HG03097 (cell line): ENCODE results near the gene NLRP5.
"Not testable (repeated sequence)": the region's sequence is repeated elsewhere in the genome, so short reads cannot be mapped to it uniquely, and the experiment has no call there.

ENCODE experiments used
- ATAC-seq: cut with Tn5 transposase; IDR thresholded peaks from one replicate; pipeline ENCODE4 v1.9.1; 2021; ENCODE audit not compliant: unreplicated experiment, low FRiP score

Gene NLRP5

GRCh38 chr19:55986487-55986886, at the start of gene NLRP5:
Gene NLRP5, plus strand, starts transcription at chr19:55986775.
- no peak for ATAC-seq

- no peak for ATAC-seq
Observed at GRCh38 chr19:55939206-55939605, 47.4 kb upstream of the NLRP5 start.

GRCh38 chr19:55940306-55940705, 46.3 kb upstream of the NLRP5 start:
- no peak for ATAC-seq

- no peak for ATAC-seq
Observed at GRCh38 chr19:55947532-55947931, 39.0 kb upstream of the NLRP5 start, which contains the start of gene NLRP8. Gene NLRP8, plus strand, starts transcription at chr19:55947832.

GRCh38 chr19:55950566-55950965, 36.0 kb upstream of the NLRP5 start:
- ATAC-seq, result not testable (repeated sequence)

- ATAC-seq, result no peak
Observed at GRCh38 chr19:55956431-55956830, 30.1 kb upstream of the NLRP5 start.

GRCh38 chr19:55958356-55958755, 28.2 kb upstream of the NLRP5 start:
- no peak for ATAC-seq

GRCh38 chr19:55959996-55960675, 26.4 kb upstream of the NLRP5 start:
- ATAC-seq, result no peak

- ATAC-seq, result no peak
Observed at GRCh38 chr19:55962186-55962585, 24.4 kb upstream of the NLRP5 start.

GRCh38 chr19:55973982-55974381, 12.6 kb upstream of the NLRP5 start:
- no peak for ATAC-seq

- ATAC-seq, result no peak
Observed at GRCh38 chr19:55980415-55980814, 6.2 kb upstream of the NLRP5 start.

- no peak for ATAC-seq
Observed at GRCh38 chr19:55985254-55985653, 1.3 kb upstream of the NLRP5 start.

GRCh38 chr19:55990831-55991230, 4.3 kb downstream of the NLRP5 start:
- no peak for ATAC-seq

GRCh38 chr19:55993492-55993891, 6.9 kb downstream of the NLRP5 start:
- ATAC-seq, result no peak

GRCh38 chr19:56014765-56015164, 28.2 kb downstream of the NLRP5 start:
- no peak for ATAC-seq

- no peak for ATAC-seq
Observed at GRCh38 chr19:56015756-56016155, 29.2 kb downstream of the NLRP5 start.

- ATAC-seq, result not testable (repeated sequence)
Observed at GRCh38 chr19:56019325-56019724, 32.8 kb downstream of the NLRP5 start.

GRCh38 chr19:56020355-56020975, 33.9 kb downstream of the NLRP5 start:
- not testable (repeated sequence) for ATAC-seq

- ATAC-seq, result no peak
Observed at GRCh38 chr19:56026769-56027168, 40.2 kb downstream of the NLRP5 start.

GRCh38 chr19:56053596-56053995, 67.0 kb downstream of the NLRP5 start:
- ATAC-seq, result no peak

GRCh38 chr19:56066152-56067023, 79.8 kb downstream of the NLRP5 start:
- ATAC-seq, result no peak
